Measurements from ENCODE around the gene FA2H.

FA2H gene

DNA sequence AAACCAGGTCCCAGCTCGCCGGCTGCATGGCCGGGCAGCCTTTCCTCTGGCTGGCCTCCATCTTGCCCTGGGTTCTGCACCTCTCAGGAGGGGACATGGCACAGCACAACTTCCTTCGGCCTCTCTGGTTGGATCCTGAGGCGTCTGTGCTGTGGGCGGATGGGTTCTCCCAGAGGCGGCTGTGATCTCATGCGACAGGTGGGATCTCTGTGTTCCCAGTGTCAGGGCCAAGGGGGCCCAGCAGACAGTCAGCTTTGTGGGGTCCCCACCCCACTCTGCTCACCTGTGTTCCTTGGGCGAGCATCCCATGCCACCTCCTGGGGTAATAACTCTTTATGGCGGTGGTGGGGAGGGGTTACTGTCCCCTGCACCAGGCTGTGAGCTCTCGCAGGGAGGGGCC lies 35.8 kb downstream of the FA2H start:
- no peak overlapping the region for H3K4me3 ChIP-seq (ENCODE audit: low read length)

GRCh38 chr16:74738113-74738541 lies 36.5 kb downstream of the FA2H start:
- H3K4me3 ChIP-seq (ENCODE audit: low read length) = no peak overlapping the region
- TF ChIP-seq, protein P1, sequence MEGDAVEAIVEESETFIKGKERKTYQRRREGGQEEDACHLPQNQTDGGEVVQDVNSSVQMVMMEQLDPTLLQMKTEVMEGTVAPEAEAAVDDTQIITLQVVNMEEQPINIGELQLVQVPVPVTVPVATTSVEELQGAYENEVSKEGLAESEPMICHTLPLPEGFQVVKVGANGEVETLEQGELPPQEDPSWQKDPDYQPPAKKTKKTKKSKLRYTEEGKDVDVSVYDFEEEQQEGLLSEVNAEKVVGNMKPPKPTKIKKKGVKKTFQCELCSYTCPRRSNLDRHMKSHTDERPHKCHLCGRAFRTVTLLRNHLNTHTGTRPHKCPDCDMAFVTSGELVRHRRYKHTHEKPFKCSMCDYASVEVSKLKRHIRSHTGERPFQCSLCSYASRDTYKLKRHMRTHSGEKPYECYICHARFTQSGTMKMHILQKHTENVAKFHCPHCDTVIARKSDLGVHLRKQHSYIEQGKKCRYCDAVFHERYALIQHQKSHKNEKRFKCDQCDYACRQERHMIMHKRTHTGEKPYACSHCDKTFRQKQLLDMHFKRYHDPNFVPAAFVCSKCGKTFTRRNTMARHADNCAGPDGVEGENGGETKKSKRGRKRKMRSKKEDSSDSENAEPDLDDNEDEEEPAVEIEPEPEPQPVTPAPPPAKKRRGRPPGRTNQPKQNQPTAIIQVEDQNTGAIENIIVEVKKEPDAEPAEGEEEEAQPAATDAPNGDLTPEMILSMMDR (conservative IDR thresholded peaks at IDR 0.05; ENCODE audit: low read length) = no peak
- DNase-seq (ENCODE audit: low read depth) = no peak

More for the DNA sequence above, 35.8 kb downstream of the FA2H start:
- DNase-seq (ENCODE audit: low read depth) = no peak
- TF ChIP-seq, protein P1 (conservative IDR thresholded peaks at IDR 0.05; ENCODE audit: low read length) = no peak

DNA sequence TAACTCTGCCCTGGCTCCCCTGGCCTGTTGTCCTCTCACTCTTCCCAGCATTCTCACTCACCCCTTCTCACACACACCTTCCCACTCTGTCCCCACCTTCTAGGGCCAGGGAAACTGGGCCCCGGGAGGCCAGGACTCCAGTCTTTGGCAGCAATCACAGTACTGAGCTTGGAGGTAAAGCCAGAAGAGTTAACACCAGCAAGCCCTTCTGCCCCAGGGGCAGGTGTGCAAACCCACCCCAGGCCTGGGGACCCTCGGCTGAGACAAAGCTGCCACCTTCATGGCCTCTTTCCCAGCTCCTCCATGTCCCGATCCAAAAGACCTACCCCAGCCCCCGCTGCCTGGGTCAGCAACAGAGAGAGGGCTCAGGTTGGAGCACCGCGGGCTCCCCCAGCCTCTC lies 37.1 kb downstream of the FA2H start:
- TF ChIP-seq, protein P1 (conservative IDR thresholded peaks at IDR 0.05; ENCODE audit: low read length) = no peak
- no peak for DNase-seq (ENCODE audit: low read depth)
- H3K4me3 ChIP-seq (ENCODE audit: low read length) = no peak overlapping the region

- H3K4me3 ChIP-seq (ENCODE audit: low read length) = no peak overlapping the region
- TF ChIP-seq, protein P1 (conservative IDR thresholded peaks at IDR 0.05; ENCODE audit: low read length) = no peak
These were observed 38.0 kb downstream of the FA2H start for GRCh38 chr16:74736531-74737157.

DNA sequence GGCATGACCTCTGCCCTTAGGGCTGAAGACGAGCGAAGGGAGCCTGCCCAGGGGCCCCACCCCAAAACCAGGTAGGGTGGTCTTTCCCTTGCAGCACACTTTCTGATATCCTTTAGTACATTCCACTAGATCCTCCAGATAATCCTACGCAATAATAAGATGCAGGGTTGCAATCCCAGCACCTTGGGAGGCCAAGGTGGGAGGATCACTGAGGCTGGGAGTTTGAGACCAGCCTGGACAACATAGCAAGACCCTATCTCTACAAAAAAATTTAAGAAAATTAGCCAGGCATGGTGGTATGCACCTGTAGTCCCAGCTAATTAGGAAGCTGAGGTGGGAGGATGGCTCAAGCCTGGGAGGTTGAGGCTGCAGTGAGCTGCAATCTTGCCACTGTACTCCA lies 39.1 kb downstream of the FA2H start:
- no peak overlapping the region for H3K4me3 ChIP-seq (ENCODE audit: low read length)
- TF ChIP-seq, protein P1 (conservative IDR thresholded peaks at IDR 0.05; ENCODE audit: low read length) = no peak

More at GRCh38 chr16:74736531-74737157, 38.0 kb downstream of the FA2H start:
- no peak for DNase-seq (ENCODE audit: low read depth)

GRCh38 chr16:74735162-74735452 lies 39.5 kb downstream of the FA2H start:
- DNase-seq (ENCODE audit: low read depth) = no peak
- H3K4me3 ChIP-seq (ENCODE audit: low read length) = no peak overlapping the region
- TF ChIP-seq, protein P1 (conservative IDR thresholded peaks at IDR 0.05; ENCODE audit: low read length) = no peak

More for the DNA sequence above, 39.1 kb downstream of the FA2H start:
- no peak for DNase-seq (ENCODE audit: low read depth)

DNA sequence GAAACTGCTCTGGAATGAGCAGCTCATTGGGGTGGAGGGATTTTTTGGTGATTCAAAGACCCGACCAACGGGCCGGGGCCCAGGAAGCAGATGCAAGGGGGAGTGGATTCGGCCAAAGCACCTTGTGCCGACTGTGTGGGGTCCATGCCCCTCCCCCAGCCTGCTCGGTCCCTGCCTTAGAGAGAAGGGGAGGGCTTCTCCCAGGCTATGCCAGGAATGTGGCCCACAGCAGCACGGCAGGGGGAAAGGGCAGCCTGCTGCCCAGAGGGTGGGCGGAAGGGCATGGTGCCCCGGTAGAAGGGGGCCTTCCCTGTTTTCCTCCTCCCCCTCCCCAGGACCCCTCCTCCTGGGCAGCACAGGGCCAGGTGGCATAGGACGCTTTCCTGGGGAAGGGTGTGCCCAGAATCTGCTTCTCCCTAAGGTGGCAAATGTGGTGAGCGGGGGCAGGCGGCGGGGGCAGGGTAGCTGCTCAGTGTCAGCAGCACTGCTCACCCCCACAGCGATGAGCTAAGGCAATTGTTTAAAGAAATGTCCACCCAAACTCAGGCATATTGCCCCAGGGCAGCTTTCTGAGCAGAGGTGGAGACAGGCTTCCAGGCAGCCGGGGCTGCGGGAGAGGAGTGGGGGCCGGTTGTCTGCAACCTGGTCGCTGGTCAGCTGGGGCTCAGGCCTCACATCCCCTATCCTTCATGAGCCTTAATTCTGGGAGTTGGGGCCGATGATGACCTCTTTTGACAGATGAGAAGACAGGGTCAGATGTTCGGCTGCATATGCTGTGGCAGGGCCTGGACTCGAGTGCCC lies 40.1 kb downstream of the FA2H start:
- no peak overlapping the region for H3K4me3 ChIP-seq (ENCODE audit: low read length)
- TF ChIP-seq, protein P1 (conservative IDR thresholded peaks at IDR 0.05; ENCODE audit: low read length) = no peak

More for the DNA sequence above, 40.1 kb downstream of the FA2H start:
- no peak for DNase-seq (ENCODE audit: low read depth)
